ENCODE measurements around the gene BEGAIN.

- TF ChIP-seq POLR2A (IDR thresholded peaks at IDR 0.05): no peak
- no peak for TF ChIP-seq CTCF (IDR thresholded peaks at IDR 0.05)
- no peak for TF ChIP-seq EP300 (IDR thresholded peaks at IDR 0.05)
Measured at GRCh38 chr14:100626614-100627013, 39.4 kb upstream of the BEGAIN start.
